Measurements from ENCODE around the gene MED31. TPM values are rescaled to one million over a fixed set of nuclear protein-coding genes. Genes with fewer than 3 reads are reported as not detected.

Gene MED31
- total and polyA plus RNA-seq, 2 donors (not counting 3 experiments of a cell fraction or from before 2014, with no cell fraction given) = 13.7 to 29.4 TPM

DNA sequence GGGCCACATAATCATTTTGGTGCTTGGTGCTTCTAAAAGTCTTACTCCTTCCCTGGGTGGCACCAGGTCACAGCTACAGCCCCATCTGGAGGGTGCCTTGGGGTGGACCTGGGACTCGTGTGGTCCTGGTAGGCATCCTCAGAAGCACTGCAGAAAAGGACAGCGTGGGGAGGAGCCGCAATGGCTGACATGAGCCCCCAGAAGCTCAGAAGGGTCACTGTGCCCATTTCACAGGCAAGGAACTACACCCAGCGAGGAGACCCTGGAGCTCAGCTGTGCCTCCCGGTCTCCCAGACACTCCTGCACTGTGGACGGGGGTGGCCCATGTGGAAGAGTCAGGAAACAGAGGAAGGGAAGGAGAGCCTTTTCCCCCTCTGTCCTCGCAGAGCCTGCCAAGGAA lies 26.5 kb upstream of the MED31 start:
- no peak overlapping the region for H3K4me3 ChIP-seq (replicated peaks in 1 of 3; ENCODE audit: insufficient read depth in 1 of 3, low read depth in 1 of 3, low read length in 3 of 3)
- TF ChIP-seq JUN (IDR thresholded peaks at IDR 0.05; ENCODE audit: borderline replicate concordance, insufficient read depth, insufficient read length, low read depth) (no peak), POLR2AphosphoS5 (IDR thresholded peaks at IDR 0.05; ENCODE audit: insufficient read depth, low read depth, low read length) (no peak), MYC (IDR thresholded peaks at IDR 0.05; ENCODE audit: low read depth, low read length) (no peak), EZH2 (IDR thresholded peaks at IDR 0.05; ENCODE audit: borderline replicate concordance, low read depth, low read length, severe bottlenecking) (no peak), GATA2 (IDR thresholded peaks at IDR 0.05; ENCODE audit: insufficient read depth, insufficient read length, low read depth, low read length) (no peak), FOS (IDR thresholded peaks at IDR 0.05; ENCODE audit: borderline replicate concordance, insufficient read depth, low read length) (no peak), POLR2A (IDR thresholded peaks at IDR 0.05; ENCODE audit: low read depth, low read length) (no peak), CTCF (IDR thresholded peaks at IDR 0.05; ENCODE audit: extremely low read depth in 1 of 2, insufficient read depth in 1 of 2, low read depth in 1 of 2, low read length in 2 of 2) (no peak)
- TF ChIP-seq, protein P1, sequence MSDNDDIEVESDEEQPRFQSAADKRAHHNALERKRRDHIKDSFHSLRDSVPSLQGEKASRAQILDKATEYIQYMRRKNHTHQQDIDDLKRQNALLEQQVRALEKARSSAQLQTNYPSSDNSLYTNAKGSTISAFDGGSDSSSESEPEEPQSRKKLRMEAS (IDR thresholded peaks at IDR 0.05; ENCODE audit: insufficient read depth, insufficient read length) = no peak
- FAIRE-seq = no peak
- H3K4me2 ChIP-seq (ENCODE audit: insufficient read depth, low read length) = no peak overlapping the region
- H3K4me1 ChIP-seq (ENCODE audit: control insufficient read depth, extremely low read depth, insufficient read depth, low read length) = no peaks in the 10 kb centered on the region
- H3K9me3 ChIP-seq (replicated peaks; ENCODE audit: control insufficient read depth, insufficient read depth, low read length) = no peaks in the 10 kb centered on the region
- intact Hi-C loops (cut with micrococcal nuclease) = no loop called here
- no peak overlapping the region for H3K27ac ChIP-seq (ENCODE audit: insufficient read depth, low read depth, low read length)
- H2AFZ ChIP-seq (ENCODE audit: low read depth, low read length) = no peak overlapping the region
- no peaks in the 10 kb centered on the region for H3K9me1 ChIP-seq (replicated peaks; ENCODE audit: control insufficient read depth, extremely low read depth, insufficient read depth, low read length)
- no peak overlapping the region for H3K9ac ChIP-seq (replicated peaks; ENCODE audit: extremely low read depth, insufficient read depth, low read length)
- H3K36me3 ChIP-seq (ENCODE audit: control insufficient read depth in 2 of 2, extremely low read depth in 1 of 2, insufficient read depth in 2 of 2, low read length in 2 of 2) = no peaks in the 10 kb centered on the region
- no peaks in the 10 kb centered on the region for H4K20me1 ChIP-seq (replicated peaks; ENCODE audit: control insufficient read depth, extremely low read depth, insufficient read depth, low read length)
- CTCF ChIA-PET = interaction anchor here (1.4 kb wide), 2 partner anchors 23 to 233 kb away, joined by 3 to 4 read pairs; no protein-coding TSS in a partner anchor
- H3K27me3 ChIP-seq (ENCODE audit: control insufficient read depth in 2 of 2, insufficient read depth in 2 of 2, low read length in 2 of 2) = peaks cover 2 to 7% of the 10 kb centered on the region in 2 experiments
- no peak for DNase-seq (ENCODE audit: low read depth, low spot score)
- POLR2A ChIA-PET = no interaction called here
- dilution Hi-C loops (cut with MboI; ENCODE audit: extremely low pct_ligation_motif_present, low sequenced_read_pairs) = no loop called here
- no peaks in the 10 kb centered on the region for H3K79me2 ChIP-seq (ENCODE audit: control insufficient read depth, insufficient read depth, low read length)
- BruUV-seq (replicated peaks) = no TSS peak

All from endothelial cell of umbilical vein (primary cell).